H9 (cell line): ENCODE measurements around the gene MRLN. TPM values are rescaled to one million over a fixed set of nuclear protein-coding genes. Genes with fewer than 3 reads are reported as not detected.

Experiments
- DNase-seq: peaks from one replicate; pipeline ENCODE4 v3.0.0-alpha.2; 2017
- H2AFZ ChIP-seq: one replicate; pipeline ENCODE4 v1.6.1; 2013; ENCODE audit warnings: mild to moderate bottlenecking, low read length, control low read depth, moderate library complexity
- H2AK5ac ChIP-seq: 2 replicates; pipeline ENCODE4 v1.6.1; 2013; ENCODE audit warnings: low read length, control low read depth, mixed read lengths; ENCODE audit not compliant: insufficient read length
- H2BK120ac ChIP-seq: one replicate; pipeline ENCODE4 v1.6.1; 2013; ENCODE audit warnings: low read depth, mild to moderate bottlenecking, low read length, control low read depth, inconsistent platforms; ENCODE audit not compliant: poor library complexity, severe bottlenecking
- H2BK12ac ChIP-seq: 2 replicates; pipeline ENCODE4 v1.6.1; 2013; ENCODE audit warnings: low read length, control low read depth, mixed read lengths, low read depth; ENCODE audit not compliant: insufficient read length
- H2BK15ac ChIP-seq: 2 replicates; pipeline ENCODE4 v1.6.1; 2013; ENCODE audit warnings: low read depth, low read length, control low read depth
- H2BK20ac ChIP-seq: one replicate; pipeline ENCODE4 v1.6.1; 2013; ENCODE audit warnings: low read depth, mild to moderate bottlenecking, low read length, control low read depth, inconsistent platforms; ENCODE audit not compliant: poor library complexity, severe bottlenecking
- H2BK5ac ChIP-seq: 2 replicates; pipeline ENCODE4 v1.6.1; 2013; ENCODE audit warnings: low read length, control low read depth, mixed read lengths; ENCODE audit not compliant: insufficient read length
- H3K14ac ChIP-seq: 2 replicates; pipeline ENCODE4 v1.6.1; 2013; ENCODE audit warnings: low read length, control low read depth; ENCODE audit not compliant: insufficient read depth
- H3K18ac ChIP-seq: 2 replicates; pipeline ENCODE4 v1.6.1; 2013; ENCODE audit warnings: low read depth, mild to moderate bottlenecking, mixed read lengths, low read length, control low read depth; ENCODE audit not compliant: insufficient read length
- H3K23ac ChIP-seq: 2 replicates; pipeline ENCODE4 v1.6.1; 2013; ENCODE audit warnings: low read length, control low read depth, mixed read lengths, low read depth; ENCODE audit not compliant: insufficient read length
- H3K23me2 ChIP-seq: 2 replicates; pipeline ENCODE4 v1.6.1; 2013; ENCODE audit warnings: low read depth, mild to moderate bottlenecking, mixed read lengths, low read length, control low read depth; ENCODE audit not compliant: insufficient read length, poor library complexity, severe bottlenecking
- H3K27ac ChIP-seq: 2 replicates; pipeline ENCODE4 v1.5.1; 2013; ENCODE audit warnings: low read length, control low read depth, mixed read lengths, low read depth; ENCODE audit not compliant: insufficient read length
- H3K27me3 ChIP-seq: 2 replicates; pipeline ENCODE4 v1.6.1; 2013; ENCODE audit warnings: low read length, control low read depth, inconsistent platforms; ENCODE audit not compliant: insufficient read depth
- H3K4ac ChIP-seq: 2 replicates; pipeline ENCODE4 v1.6.1; 2013; ENCODE audit warnings: low read depth, mild to moderate bottlenecking, control low read depth, inconsistent platforms, low read length, moderate library complexity
- H3K4me1 ChIP-seq: 2 replicates; pipeline ENCODE4 v1.6.1; 2013; ENCODE audit warnings: low read length, control low read depth, inconsistent platforms; ENCODE audit not compliant: insufficient read depth
- H3K4me2 ChIP-seq: 2 replicates; pipeline ENCODE4 v1.6.1; 2013; ENCODE audit warnings: low read length, control low read depth, mixed read lengths; ENCODE audit not compliant: insufficient read length, insufficient read depth
- H3K56ac ChIP-seq: 2 replicates; pipeline ENCODE4 v1.6.1; 2013; ENCODE audit warnings: low read depth, mild to moderate bottlenecking, mixed read lengths, low read length, control low read depth; ENCODE audit not compliant: insufficient read length
- H3K79me1 ChIP-seq: 2 replicates; pipeline ENCODE4 v1.6.1; 2013; ENCODE audit warnings: low read depth, mild to moderate bottlenecking, moderate library complexity, low read length, control low read depth, inconsistent platforms; ENCODE audit not compliant: insufficient read depth, poor library complexity, severe bottlenecking
- H3K79me2 ChIP-seq: 2 replicates; pipeline ENCODE4 v1.6.1; 2013; ENCODE audit warnings: low read length, control low read depth, inconsistent platforms; ENCODE audit not compliant: insufficient read depth
- H3K9ac ChIP-seq: 2 replicates; pipeline ENCODE4 v1.6.1; 2013; ENCODE audit warnings: low read length, control low read depth, mixed read lengths; ENCODE audit not compliant: insufficient read length; ENCODE audit errors: extremely low read depth
- H3K9me3 ChIP-seq: one replicate; pipeline ENCODE4 v1.6.1; 2013; ENCODE audit warnings: low read depth, low read length, inconsistent platforms; ENCODE audit not compliant: control insufficient read depth
- H3T11ph ChIP-seq: one replicate; pipeline ENCODE4 v1.6.1; 2013; ENCODE audit warnings: mild to moderate bottlenecking, low read length, control low read depth, inconsistent platforms
- H4K20me1 ChIP-seq: one replicate; pipeline ENCODE4 v1.6.1; 2013; ENCODE audit not compliant: control insufficient read depth, insufficient read length, insufficient read depth
- H4K5ac ChIP-seq: 2 replicates; pipeline ENCODE4 v1.6.1; 2013; ENCODE audit warnings: low read depth, mild to moderate bottlenecking, mixed read lengths, low read length, control low read depth; ENCODE audit not compliant: insufficient read length
- H4K8ac ChIP-seq: replicated peaks from 2 replicates; pipeline ENCODE4 v1.6.1; 2013; ENCODE audit warnings: low read length, control low read depth, mixed read lengths, low read depth; ENCODE audit not compliant: insufficient read length
- H4K91ac ChIP-seq: 2 replicates; pipeline ENCODE4 v1.6.1; 2013; ENCODE audit warnings: low read depth, mild to moderate bottlenecking, moderate library complexity, mixed read lengths, low read length, control low read depth; ENCODE audit not compliant: insufficient read length
- H3K27ac Mint-ChIP-seq, 3 experiments: 2 replicates in 2 of 3; 3 replicates in 1 of 3; pipeline ENCODE4 v1.8.0; 2020 to 2021; ENCODE audit warnings: mixed read lengths in 3 of 3, mild to moderate bottlenecking in 1 of 3, moderate library complexity in 1 of 3
- H3K27me3 Mint-ChIP-seq: 2 replicates; pipeline ENCODE4 v1.8.0; 2021; ENCODE audit warnings: low read depth, mild to moderate bottlenecking, moderate library complexity, mixed read lengths
- H3K36me3 Mint-ChIP-seq, 3 experiments: 2 replicates in 2 of 3; 3 replicates in 1 of 3; pipeline ENCODE4 v1.8.0; 2020 to 2021; ENCODE audit warnings: low read depth in 3 of 3, mixed read lengths in 3 of 3; ENCODE audit not compliant: insufficient read depth in 1 of 3
- H3K4me1 Mint-ChIP-seq, 2 experiments: 2 replicates each; pipeline ENCODE4 v1.8.0; 2020; ENCODE audit warnings: mixed read lengths in 2 of 2
- H3K4me3 Mint-ChIP-seq, 2 experiments: 2 replicates in 1 of 2; 3 replicates in 1 of 2; pipeline ENCODE4 v1.8.0; 2020 to 2021; ENCODE audit warnings: mild to moderate bottlenecking in 2 of 2, mixed read lengths in 2 of 2, moderate library complexity in 1 of 2
- H3K9me3 Mint-ChIP-seq, 2 experiments: 2 replicates in 1 of 2; 3 replicates in 1 of 2; pipeline ENCODE4 v1.8.0; 2020; ENCODE audit warnings: mild to moderate bottlenecking in 2 of 2, mixed read lengths in 2 of 2, moderate library complexity in 1 of 2
- CTCF ChIP-seq: fragments of 200-600 bp; sonication (generic); conservative IDR thresholded peaks from 3 replicates; pipeline ENCODE4 v1.8.0; 2021; ENCODE audit warnings: antibody characterized with exemption, mild to moderate bottlenecking
- WGBS: extraction: QIAGEN DNeasy Blood & Tissue Kit; methylation state at CpG from one replicate; pipeline ENCODE4 v1.1.7; 2013; ENCODE audit warnings: missing lambda C conversion rate, low lambda C conversion rate, mixed read lengths; ENCODE audit not compliant: insufficient read length; ENCODE audit errors: extremely low coverage; 5-methylcytosine and 5-hydroxymethylcytosine counted together
- total RNA-seq: library from RNA; stranded (reverse); gene quantifications from 2 replicates; pipeline ENCODE4 v1.2.1, GENCODE V29; 2021

The MRLN gene
- total RNA-seq, 1 experiment from 2014 or later: not detected

- Mint-ChIP-seq H3K27me3 (no peaks in the 10 kb centered on the region; the same call in 1 of the 2 replicates), H3K36me3 (peaks cover 36 to 69% (median 43%) of the 10 kb centered on the region in 3 experiments), H3K27ac (no peak overlapping the region), H3K4me1 (no peaks in the 10 kb centered on the region), H3K4me3 (no peak overlapping the region), H3K9me3 (peaks cover 59 to 69% of the 10 kb centered on the region in 2 experiments)
- Histone ChIP-seq H3K56ac (no peak overlapping the region), H4K8ac (no peak overlapping the region), H3T11ph (no peak overlapping the region), H3K14ac (no peak overlapping the region), H2BK120ac (no peak overlapping the region), H3K79me1 (no peaks in the 10 kb centered on the region), H3K9ac (no peak overlapping the region), H3K9me3 (no peaks in the 10 kb centered on the region), H2BK5ac (no peak overlapping the region), H2AFZ (no peak overlapping the region), H4K20me1 (no peaks in the 10 kb centered on the region), H3K79me2 (no peaks in the 10 kb centered on the region), H3K27ac (no peak overlapping the region), H3K23ac (no peak overlapping the region), H3K4me1 (no peaks in the 10 kb centered on the region), H2AK5ac (no peak overlapping the region), H2BK12ac (no peak overlapping the region), H3K4me2 (no peak overlapping the region), H3K4ac (no peak overlapping the region), H3K27me3 (no peaks in the 10 kb centered on the region), H4K91ac (no peak overlapping the region), H4K5ac (no peak overlapping the region), H3K18ac (no peak overlapping the region), H2BK15ac (no peak overlapping the region), H2BK20ac (no peak overlapping the region), H3K23me2 (no peaks in the 10 kb centered on the region)
- TF ChIP-seq CTCF: no peak
- WGBS: no CpG with 5 or more reads among the region's 2 CpGs
- no peak for DNase-seq
Measured at GRCh38 chr10:59773088-59773487, 19.8 kb upstream of the MRLN start.
